ENCODE results near the gene MASP1. TPM values are rescaled to one million over a fixed set of nuclear protein-coding genes. Genes with fewer than 3 reads are reported as not detected.

The MASP1 gene
- total RNA-seq, 1 experiment from 2014 or later, result 1.0 TPM

DNA sequence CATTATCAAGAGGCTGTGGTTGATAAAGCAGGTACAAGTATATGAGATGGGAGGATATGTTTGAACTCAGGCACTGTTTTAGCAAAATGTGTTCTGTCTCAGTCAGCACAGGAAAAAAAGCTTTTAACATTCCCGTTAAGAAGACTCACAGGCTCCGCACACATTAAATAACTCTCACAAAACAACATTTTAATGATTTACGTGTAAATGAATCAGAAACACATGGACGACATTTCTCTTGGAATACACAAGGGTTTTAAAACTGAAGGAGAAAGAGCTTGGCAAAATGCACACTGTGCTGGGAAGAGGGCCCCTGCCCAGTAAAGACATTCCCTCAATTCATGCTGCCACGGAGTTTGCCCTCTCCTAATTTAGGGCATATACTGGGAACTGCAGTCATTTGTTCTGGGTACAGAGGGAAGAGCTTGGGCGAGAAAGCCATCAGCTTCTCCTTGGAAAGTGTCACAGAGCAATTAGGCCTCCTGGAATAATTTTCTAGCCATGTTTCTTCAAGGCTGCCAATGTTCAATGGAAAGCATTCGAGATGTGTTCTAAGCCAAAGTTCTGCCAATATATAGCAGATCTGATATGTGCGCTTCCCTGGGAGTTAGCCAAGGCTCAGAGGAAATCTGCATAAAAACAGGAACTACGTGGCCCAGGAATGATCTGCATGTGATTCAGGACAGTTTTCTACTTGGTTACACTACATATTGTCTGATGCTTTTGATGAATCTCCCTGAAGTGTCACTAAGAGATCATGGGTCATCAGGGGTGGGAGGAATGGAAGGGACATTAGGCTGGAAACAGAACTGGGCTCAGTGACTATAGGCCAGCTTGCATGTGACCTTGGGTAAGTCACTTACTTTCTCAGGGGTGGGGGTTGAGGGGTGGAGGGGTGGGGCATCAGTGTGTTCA is 2.2 kb upstream of the MASP1 start:
- Histone ChIP-seq H2BK5ac (ENCODE audit: insufficient read length, low read length) (no peak overlapping the region), H3K27me3 (ENCODE audit: insufficient read depth, low read length) (no peaks in the 10 kb centered on the region), H3K4me2 (ENCODE audit: insufficient read depth, insufficient read length, low read length) (no peak overlapping the region), H2AFZ (ENCODE audit: low read length) (no peak overlapping the region), H3K79me2 (ENCODE audit: insufficient read depth, low read length) (no peaks in the 10 kb centered on the region), H3T11ph (ENCODE audit: low read length) (no peak overlapping the region), H4K91ac (ENCODE audit: insufficient read length, low read depth, low read length) (no peak overlapping the region), H3K23ac (ENCODE audit: insufficient read length, low read depth, low read length) (no peak overlapping the region), H3K9me3 (ENCODE audit: control insufficient read depth, low read depth, low read length) (no peaks in the 10 kb centered on the region), H3K79me1 (ENCODE audit: insufficient read depth, low read depth, low read length, poor library complexity, severe bottlenecking) (no peaks in the 10 kb centered on the region), H4K20me1 (ENCODE audit: control insufficient read depth, insufficient read depth, insufficient read length) (no peaks in the 10 kb centered on the region), H3K56ac (ENCODE audit: insufficient read length, low read depth, low read length) (no peak overlapping the region), H3K4ac (ENCODE audit: low read depth, low read length) (no peak overlapping the region), H4K8ac (replicated peaks; ENCODE audit: insufficient read length, low read depth, low read length) (no peak overlapping the region), H3K18ac (ENCODE audit: insufficient read length, low read depth, low read length) (no peak overlapping the region), H4K5ac (ENCODE audit: insufficient read length, low read depth, low read length) (no peak overlapping the region), H2BK15ac (ENCODE audit: low read depth, low read length) (no peak overlapping the region), H2BK12ac (ENCODE audit: insufficient read length, low read depth, low read length) (no peak overlapping the region), H3K14ac (ENCODE audit: insufficient read depth, low read length) (no peak overlapping the region), H3K4me1 (ENCODE audit: insufficient read depth, low read length) (peaks cover 8% of the 10 kb centered on the region), H2AK5ac (ENCODE audit: insufficient read length, low read length) (no peak overlapping the region), H2BK20ac (ENCODE audit: low read depth, low read length, poor library complexity, severe bottlenecking) (no peak overlapping the region), H3K27ac (ENCODE audit: insufficient read length, low read depth, low read length) (no peak overlapping the region), H3K23me2 (ENCODE audit: insufficient read length, low read depth, low read length, poor library complexity, severe bottlenecking) (peaks cover 7% of the 10 kb centered on the region), H2BK120ac (ENCODE audit: low read depth, low read length, poor library complexity, severe bottlenecking) (no peak overlapping the region), H3K9ac (ENCODE audit: extremely low read depth, insufficient read length, low read length) (no peak overlapping the region)
- no peak overlapping the region for H3K27ac Mint-ChIP-seq
- peaks cover 19% of the 10 kb centered on the region for H3K27me3 Mint-ChIP-seq (ENCODE audit: low read depth)
- no peak for TF ChIP-seq CTCF (conservative IDR thresholded peaks at IDR 0.05)
- H3K4me1 Mint-ChIP-seq, result peaks cover 37 to 44% of the 10 kb centered on the region in 2 experiments
- DNase-seq, result no peak
- no CpG with 5 or more reads among the region's 9 CpGs for WGBS (ENCODE audit: extremely low coverage, insufficient read length, low lambda C conversion rate)
- H3K4me3 Mint-ChIP-seq, result no peak overlapping the region
- H3K36me3 Mint-ChIP-seq (ENCODE audit: insufficient read depth in 1 of 3, low read depth in 3 of 3), result no peaks in the 10 kb centered on the region
- no peaks in the 10 kb centered on the region for H3K9me3 Mint-ChIP-seq

All from H9 (cell line).